ENCODE measurements around the gene ZNF532.

Gene ZNF532

DNA sequence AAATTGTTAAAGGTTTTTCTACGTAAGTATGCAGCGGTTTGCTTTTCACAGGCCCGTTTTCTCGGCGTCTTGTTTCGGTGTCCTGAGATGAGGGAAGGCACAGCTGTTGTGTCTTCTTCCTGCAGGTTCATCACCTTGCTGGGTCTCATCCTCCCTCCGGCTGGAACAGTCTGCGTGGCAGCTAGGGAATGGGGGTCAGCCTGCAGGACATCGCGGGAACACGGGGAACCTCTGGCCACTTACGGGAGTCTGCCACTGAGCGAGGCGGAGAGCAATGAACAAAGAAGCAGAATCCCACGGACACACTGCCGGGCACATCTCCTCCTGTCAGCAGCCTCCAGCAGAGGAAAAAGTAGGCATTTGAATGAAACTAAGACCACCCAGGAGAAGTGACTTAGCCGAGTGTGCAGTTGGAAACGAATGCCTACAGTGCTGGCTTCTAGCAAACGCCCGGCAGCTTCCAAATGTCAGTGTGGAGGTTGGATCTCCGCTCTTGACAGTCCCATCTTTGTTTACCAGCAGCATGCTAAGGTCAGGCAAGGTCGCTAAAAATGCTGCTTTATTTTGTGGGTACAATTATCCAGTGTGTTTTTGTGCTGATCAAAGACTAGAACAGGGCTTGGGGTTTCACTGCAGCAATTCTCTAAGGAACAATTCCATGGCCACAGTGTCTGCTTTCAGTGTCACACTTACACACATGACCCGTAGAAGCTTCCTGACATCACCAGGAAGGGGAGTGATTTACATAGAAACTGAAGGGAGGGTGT lies 165.2 kb downstream of the ZNF532 start:
- peak in 37 of 51 donors; percentile 5 to 84 (median 45) for DNase-seq

DNA sequence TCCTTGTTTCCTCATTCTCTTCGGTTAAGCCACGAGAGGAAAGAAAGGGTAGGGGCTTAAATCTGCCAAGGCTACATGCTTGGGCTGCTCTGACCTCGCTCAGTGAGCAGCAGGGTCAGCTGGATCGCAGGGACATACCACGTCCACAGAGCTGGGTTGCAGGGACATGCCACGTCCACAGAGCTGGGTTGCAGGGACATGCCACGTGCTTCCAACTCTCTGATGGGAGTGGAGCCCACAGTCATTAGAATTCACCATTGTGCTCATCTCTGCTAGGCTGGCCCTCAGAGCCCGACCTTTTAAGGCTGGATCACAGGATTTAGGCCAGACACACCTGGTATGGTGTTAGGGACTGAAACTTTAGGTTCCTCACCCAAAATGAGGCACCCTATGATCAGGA lies 167.6 kb downstream of the ZNF532 start:
- no peak for DNase-seq

GRCh38 chr18:59033359-59033758 lies 168.7 kb downstream of the ZNF532 start:
- no peak for DNase-seq

GRCh38 chr18:59033974-59034373 lies 169.3 kb downstream of the ZNF532 start:
- no peak for DNase-seq

DNA sequence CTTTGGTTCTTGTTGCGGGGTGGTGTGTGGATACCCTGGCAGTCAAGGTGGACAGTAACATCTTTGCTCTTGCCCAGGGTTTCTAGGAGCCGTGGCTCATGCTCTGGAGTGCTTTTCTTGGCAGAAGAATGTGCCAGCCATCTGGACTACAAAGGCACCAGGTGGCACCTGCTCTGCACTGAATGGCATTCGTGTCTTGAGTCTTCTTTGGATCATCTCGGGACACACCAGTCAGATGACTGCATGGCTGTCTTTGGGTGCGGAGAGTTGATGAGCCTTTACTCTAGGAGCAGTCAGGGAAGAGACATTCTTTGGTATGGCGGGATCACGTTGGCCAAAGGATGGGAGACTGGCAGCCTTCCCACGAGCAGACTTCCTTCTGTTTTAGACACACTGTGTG lies 170.9 kb downstream of the ZNF532 start:
- DNase-seq = no peak
